ENCODE results near the gene AKR1C2.
"Not testable (repeated sequence)": the region's sequence is repeated elsewhere in the genome, so short reads cannot be mapped to it uniquely, and the experiment has no call there.

The AKR1C2 gene

GRCh38 chr10:5023177-5023805 is 19.6 kb upstream of the AKR1C2 start:
- no peak for DNase-seq (ENCODE audit: low spot score)

DNA sequence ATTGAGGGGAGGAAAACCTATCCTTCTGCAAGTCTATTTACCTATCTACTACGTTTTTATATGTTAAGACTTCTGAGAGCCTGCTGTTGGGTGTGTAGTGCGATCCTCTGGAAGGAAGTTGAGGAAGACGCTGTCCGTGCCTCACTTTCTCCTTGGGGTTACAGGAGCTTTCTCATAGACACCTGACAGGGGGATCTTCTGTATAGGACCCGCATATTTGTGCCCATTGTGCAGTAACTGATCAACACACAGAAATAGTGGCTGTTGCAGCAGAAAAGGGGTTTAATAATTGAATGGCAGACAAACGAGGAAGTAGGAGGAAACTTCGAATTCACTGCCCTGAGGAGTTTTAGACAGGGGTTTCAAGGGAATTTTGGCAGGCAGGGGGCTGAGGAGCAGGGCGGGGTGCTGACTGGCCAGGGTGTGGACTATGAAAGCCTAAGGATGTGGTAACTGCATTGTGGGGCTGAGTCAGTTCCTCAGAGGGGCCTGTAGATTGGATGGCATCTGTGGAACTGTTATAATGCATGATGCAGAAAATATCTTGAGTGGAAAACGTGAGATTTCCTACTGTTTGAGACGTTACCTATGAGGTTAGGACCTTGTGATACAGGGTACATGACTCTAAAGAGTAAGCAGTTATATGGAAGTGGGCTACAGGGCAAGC is 18.1 kb upstream of the AKR1C2 start:
- not testable (repeated sequence) for DNase-seq (ENCODE audit: low spot score)

- DNase-seq (ENCODE audit: low spot score) = not testable (repeated sequence)
These were observed 16.3 kb upstream of the AKR1C2 start for GRCh38 chr10:5019770-5020612.

DNA sequence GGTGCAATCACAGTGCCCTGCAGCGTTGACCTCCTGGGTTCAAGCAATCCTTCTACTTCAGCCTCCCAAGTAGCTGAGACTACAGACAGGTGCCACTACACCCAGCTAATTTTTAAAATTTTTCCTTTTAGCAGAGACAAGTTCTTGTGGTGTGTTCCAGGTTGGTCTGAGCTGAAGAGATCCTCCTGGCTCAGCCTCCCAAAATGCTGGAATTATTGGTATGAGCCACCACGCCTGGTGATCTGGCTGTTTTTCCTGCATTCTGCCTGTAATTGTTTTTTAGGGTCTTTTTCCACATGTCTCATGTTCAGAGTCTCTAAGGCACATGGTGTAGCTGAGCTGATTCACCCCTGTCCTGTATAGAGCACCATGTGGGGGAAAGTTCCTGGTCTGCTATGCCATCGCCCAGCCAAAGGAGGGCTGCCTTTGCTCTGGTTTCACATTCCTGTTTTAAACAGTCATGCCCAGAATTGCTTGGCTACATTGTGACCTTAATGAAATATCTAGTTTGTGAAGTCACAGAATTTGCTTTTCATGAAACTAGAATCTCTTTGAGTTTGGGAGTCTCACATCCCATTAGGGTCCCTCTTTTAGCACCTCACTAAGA is 15.1 kb upstream of the AKR1C2 start:
- DNase-seq (ENCODE audit: low spot score) = not testable (repeated sequence)

GRCh38 chr10:5018134-5018533 is 14.5 kb upstream of the AKR1C2 start:
- DNase-seq (ENCODE audit: low spot score) = no peak

- no peak for DNase-seq (ENCODE audit: low spot score)
These were observed 11.3 kb upstream of the AKR1C2 start for GRCh38 chr10:5014936-5015335.

- DNase-seq (ENCODE audit: low spot score) = not testable (repeated sequence)
These were observed 10.7 kb upstream of the AKR1C2 start for GRCh38 chr10:5014200-5014910.

- DNase-seq (ENCODE audit: low spot score) = no peak
These were observed 9.7 kb upstream of the AKR1C2 start for GRCh38 chr10:5013385-5013784.

- no peak for DNase-seq (ENCODE audit: low spot score)
These were observed 8.9 kb upstream of the AKR1C2 start for GRCh38 chr10:5012595-5012994.

DNA sequence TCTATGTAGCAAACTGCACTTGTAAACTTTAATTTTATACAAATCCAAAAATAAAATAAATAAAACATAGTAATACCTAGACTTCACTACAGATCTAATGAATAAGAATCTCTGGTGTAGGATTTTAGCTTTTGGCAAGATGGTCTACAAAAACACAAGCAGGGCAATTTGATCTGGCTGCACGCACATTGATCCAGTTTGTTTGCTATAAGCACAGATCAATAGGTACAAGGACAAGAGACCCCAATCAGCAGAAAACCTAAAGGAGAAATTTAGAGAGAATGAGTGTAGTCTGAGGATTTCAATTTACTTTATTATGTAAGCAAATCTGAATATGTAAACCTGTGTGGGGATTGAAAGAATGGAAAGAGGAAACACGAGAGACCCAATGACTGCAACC is 7.7 kb upstream of the AKR1C2 start:
- not testable (repeated sequence) for DNase-seq (ENCODE audit: low spot score)

DNA sequence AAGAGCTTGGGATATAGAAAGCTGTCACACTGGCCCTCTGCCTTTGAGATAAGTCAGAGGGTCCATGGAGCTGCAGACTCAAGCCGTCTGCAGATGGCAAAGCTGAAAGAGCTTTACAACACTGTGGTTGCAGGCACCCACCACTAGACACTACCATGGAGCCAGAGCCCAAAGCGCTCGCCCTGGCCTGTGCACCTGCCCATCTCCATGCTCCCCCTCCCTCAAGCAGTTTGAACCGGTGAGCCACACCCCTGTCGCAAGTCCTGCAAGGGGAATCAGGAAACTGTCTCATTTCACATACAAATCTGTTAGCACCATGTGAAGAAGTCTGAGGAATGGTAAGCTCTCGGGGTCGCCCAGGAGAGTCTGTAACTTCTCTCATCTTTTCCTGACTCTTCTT is 6.4 kb upstream of the AKR1C2 start:
- DNase-seq (ENCODE audit: low spot score) = not testable (repeated sequence)

- not testable (repeated sequence) for DNase-seq (ENCODE audit: low spot score)
These were observed 5.3 kb upstream of the AKR1C2 start for GRCh38 chr10:5008857-5009548.

GRCh38 chr10:5004501-5004900 is 844 bp upstream of the AKR1C2 start:
- not testable (repeated sequence) for DNase-seq (ENCODE audit: low spot score)

DNA sequence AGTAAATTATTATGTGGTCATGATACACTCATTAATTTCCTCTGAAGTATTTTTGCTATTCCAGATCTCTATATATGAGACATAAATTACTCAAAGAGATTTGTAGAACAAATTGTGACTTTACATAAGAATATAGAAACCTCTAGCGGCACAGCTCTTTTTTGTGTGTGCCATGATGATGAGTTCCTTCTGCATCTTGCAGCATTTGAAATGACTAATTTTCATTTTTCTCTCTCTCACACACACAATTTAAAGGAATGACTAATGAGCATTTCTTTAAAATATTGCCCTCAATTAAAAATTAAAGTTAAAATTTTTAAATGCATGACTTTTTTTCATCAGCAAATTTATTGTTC is 351 bp upstream of the AKR1C2 start:
- DNase-seq (ENCODE audit: low spot score) = not testable (repeated sequence)

- DNase-seq (ENCODE audit: low spot score) = no peak
These were observed 1.5 kb downstream of the AKR1C2 start for GRCh38 chr10:5002013-5002727.

DNA sequence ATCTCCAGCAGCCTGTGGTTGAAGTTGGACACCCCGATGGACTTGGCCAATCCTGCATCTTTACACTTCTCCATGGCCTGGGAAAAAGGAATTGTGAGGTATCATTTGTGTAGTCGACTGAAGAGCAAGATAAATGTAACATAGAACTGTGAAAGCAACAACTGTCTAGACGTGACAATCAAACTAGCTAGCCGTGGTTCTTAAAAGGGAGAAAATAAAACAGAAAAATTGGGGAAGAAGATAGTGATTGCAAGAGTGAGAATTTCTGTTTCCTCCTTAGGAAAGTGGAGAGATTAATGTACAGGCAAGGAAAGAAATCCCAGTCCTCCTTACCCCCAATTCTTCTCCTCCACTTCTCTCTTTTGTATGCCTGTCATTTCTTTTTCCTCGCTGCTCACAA is 5.0 kb downstream of the AKR1C2 start:
- no peak for DNase-seq (ENCODE audit: low spot score)

DNA sequence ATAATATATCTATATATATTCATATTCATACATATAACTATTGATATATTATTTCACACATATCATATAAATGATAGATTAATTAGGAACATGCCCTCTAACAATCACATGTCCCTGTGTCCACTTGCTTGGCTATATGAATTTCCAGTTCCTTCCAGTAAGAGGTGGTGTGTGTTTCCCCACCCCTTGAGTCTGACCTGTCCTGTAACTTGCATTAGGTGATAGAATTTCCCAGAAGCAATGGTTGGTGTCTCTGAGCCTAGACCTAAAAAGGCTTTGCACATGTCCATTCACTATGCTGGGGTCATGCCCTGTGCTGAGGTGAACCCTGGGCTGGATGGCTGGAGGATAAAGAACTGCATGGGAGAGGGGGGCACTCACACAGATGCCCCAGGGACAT is 9.4 kb downstream of the AKR1C2 start:
- DNase-seq (ENCODE audit: low spot score) = not testable (repeated sequence)

DNA sequence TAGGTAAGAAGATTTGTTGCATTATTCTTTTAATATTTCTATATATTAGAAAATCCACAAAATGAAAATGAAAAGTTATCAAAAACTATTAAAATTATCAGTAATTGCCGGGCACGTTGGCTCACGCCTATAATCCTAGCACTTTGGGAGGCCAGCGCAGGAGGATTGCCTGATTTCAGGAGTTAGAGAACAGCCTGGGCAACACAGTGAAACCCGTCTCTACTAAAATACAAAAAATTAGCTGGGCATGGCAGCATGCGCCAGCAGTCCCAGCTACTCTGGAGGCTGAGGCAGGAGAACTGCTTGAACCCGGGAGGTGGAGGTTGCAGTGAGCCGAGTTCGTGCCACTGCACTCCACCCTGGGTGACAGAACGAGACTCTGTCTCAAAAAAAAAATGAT is 11.1 kb downstream of the AKR1C2 start:
- DNase-seq (ENCODE audit: low spot score) = not testable (repeated sequence)

DNA sequence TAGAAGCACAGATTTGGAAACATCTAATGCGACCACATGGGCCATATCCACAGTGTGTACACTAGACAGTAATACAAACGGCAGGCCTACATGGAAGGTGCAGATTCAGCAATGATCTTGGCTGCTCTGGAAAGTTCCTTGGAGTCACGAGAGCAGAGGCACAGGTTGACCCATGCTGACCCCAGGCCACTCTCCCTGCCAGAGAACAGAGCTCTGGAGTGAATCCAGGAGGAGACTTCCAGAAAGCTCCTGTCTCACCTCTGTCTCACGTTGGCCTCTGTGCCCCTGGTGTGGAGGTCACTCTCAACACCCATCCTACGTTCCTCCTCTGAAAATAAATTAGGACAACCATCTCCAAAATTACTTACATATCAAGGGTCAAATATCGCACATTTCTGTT is 12.2 kb downstream of the AKR1C2 start:
- not testable (repeated sequence) for DNase-seq (ENCODE audit: low spot score)

- no peak for DNase-seq (ENCODE audit: low spot score)
These were observed 13.4 kb downstream of the AKR1C2 start for GRCh38 chr10:4990217-4990616.
